GM15510 (cell line): ENCODE results near the gene CTNS.

Source experiments
- POLR2A ChIP-seq: IDR thresholded peaks from 3 replicates; pipeline ENCODE4 v1.6.1; 2011; ENCODE audit warnings: borderline replicate concordance; ENCODE audit not compliant: insufficient read length; ENCODE audit errors: extremely low read depth

Gene CTNS

DNA sequence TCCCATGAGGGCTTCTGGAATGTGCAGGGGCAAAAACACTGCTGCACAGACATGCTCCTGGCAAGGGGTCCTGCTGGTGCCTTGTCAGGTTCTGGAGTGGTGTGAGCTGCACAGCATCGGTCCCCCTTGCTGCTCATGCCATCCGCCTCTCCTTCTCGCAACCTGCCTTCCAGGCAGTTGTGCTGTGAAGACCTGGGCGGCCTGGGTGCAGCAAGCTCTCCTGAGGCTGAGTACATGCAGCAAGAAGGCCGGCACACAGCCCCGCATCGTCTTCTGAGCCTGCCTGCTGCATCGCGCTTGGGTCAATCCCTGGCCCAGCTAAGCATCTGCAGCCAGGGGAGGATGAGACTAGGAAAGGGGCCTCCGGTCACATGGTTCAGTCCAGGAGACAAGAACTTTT, 26.9 kb upstream of the CTNS start:
- TF ChIP-seq POLR2A, result no peak

DNA sequence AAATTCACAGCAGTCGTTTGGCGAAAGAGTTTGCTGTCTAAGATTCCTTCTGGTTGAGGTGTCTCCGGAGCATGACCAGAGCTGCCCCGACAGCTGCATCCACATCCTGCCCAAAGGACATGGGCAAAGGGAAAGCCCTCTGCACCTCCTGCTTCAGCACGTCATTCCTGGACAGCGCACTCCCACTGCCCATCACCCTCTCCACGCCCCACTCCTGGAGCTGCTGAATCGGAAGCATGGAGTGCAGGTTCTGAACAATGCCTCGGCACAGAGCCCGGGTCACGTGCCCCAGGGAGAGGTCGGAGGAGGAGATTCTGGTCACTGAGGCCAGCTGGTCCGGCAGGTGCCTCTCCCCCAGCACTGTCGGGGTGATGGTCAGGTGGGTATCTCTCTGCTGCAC, 26.0 kb upstream of the CTNS start:
- TF ChIP-seq POLR2A, result no peak

DNA sequence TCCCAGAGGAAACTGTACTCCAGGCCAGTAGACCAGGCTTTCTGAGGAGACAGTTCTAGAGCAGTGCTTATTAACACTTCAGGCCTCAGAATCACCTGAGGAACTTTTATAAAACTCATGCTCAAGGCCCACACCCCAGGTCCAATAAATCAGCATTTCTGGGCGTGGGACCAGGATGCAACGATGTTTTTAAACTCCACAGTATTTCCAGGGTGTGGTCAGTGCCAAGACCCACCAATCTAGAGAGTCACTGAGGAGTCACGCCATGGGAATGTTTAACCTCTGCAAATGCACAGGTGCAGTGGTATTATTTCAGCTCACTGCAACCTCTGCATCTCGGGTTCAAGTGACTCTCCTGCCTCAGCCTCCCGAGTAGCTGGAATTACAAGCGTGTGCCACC, 23.4 kb upstream of the CTNS start:
- no peak for TF ChIP-seq POLR2A

DNA sequence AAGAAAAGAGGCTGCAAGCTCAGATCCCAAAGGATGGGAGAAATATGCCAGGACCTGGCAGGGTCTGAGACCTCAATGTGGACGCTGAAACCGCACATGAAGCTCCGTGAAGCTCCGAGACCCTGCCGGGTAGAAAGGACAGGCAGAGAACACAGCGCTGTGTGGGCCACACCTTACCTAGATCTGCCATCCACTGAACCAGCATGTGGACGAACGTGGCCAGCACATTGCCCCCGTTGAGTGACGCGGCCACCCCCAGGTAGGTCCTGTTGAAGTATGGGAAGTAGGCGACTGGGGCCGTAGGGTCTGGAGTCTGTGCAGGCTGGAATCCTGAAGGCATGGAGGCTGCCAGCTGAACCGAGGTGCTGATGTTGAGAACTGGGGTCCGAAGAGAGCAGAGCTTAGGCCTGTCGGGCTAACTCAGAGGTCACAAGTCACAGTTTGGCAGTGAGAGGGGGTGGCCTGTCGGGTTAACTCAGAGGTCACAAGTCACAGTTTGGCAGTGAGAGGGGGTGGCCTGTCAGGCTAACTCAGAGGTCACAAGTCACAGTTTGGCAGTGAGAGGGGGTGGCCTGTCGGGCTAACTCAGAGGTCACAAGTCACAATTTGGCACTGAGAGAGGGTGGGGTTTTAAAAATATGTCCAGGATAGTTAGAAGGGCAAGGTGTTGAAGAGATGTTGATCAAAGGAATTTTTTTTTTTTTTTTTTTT, 21.2 kb upstream of the CTNS start:
- TF ChIP-seq POLR2A, result no peak

DNA sequence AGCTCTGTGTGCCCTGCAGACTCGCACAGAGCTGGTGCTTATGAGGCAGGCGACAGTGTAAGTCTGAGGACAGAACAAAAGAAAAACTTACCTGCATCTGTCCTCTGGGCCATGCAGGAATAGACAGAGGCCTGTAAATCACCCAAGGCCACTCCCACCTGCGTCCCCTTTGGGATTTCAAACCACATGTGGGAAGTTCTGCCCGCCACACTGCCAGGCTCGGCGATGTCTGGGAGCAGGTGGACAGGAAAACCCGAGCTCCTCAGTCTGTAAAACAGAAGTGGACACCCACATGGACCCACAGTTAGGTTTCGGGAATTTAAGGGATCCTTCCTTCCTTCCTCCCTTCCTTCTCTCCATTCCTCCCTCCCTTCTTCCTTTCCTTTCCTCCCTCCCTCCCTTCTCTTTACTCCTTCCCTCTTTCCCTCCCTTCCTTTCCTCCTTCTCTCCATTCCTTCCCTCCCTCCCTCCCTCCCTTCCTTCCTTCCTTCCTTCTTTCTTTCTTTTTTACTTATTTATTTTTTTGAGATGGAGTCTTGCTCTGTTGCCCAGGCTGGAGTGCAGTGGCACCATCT, 15.3 kb upstream of the CTNS start:
- no peak for TF ChIP-seq POLR2A

DNA sequence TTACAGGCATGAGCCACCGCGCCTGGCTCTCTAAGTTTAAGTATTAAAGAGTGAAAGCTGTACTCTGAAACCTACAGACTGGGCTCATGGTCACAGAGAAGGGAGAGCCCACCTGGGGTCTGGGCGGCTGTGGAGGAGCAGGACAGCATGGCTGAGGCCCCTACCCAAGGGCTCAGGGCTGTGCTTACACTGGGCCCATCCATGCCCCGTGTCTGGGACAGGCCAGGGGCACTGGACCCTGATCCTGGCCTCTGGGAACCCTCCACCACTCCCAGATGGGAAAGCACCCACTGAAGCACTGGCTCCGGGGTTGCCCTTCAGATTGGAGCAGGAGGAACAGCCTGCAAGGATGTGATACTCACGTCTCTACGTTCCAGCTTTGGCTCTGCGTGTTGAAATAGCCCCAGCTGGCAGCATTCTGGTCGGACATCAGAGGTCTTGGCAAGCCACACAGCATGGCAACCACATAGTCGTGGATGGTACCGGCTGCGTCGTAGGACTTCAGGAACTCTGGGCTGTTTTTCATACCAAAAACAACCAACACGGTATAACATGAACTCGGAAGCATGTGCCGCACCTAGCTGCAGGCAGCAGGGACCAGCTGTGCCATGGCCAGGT, 13.5 kb upstream of the CTNS start:
- TF ChIP-seq POLR2A, result no peak

DNA sequence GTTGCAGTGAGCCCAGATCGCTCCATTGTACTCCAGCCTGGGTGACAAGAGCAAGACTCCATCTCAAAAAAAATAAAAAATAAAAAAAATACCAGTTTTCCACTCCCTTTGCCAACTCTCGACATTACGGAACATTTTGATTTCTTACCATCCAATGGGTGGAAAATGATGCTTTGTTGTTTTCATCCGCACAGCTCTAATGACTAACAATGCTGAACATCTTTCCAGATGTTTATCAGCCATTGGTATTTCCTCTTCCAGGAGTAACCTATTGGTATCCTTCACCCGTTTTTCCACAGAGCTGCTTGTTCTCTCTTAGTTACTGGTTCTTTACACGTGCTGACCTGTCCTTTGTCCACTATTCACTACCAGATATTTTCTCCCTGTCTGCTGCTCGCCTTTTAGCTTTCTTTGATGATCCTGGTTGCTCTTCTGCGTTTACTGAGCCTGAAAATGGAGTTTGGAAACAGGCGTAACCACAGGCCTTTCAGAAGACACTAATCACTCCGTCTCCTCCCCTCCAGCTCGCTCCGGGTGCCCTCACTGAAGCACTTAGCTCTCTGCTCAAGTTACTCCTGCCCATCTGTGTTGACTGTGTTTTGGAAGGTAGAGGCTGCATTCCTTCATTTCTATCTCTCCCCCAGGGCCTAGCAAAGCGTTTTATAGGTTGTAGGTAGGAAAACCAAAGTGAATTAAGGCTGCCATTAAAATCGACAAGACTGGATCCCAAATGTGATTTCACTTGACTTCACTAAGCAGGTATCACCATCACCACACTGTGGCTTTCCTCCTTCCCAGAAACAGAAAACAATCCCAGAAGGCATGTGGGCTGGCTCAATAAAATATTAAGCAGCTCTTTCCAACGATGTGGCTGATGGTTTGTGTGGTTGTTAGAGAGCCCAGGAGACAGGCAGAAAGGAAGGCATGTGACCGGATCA, 9.5 kb upstream of the CTNS start:
- no peak for TF ChIP-seq POLR2A

DNA sequence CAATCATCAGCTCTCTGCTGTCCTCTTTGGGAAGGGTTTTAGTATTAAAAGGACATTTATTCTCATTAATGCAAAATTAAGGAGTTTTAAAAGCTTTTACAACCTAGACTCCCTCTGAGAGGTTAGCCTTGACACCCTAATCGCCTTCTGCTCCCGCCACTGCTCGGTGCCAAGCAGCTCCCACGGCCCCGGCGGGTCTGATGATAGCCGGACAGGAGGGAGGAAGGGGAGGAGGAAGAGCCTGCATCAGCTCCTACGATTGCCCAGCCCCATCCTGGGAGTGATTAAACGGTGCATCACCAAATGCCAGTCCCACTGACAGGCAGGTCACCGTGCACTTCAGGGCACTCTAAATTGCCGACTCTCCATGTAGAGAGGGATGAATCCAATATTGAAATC, 8.8 kb upstream of the CTNS start:
- TF ChIP-seq POLR2A, result no peak

DNA sequence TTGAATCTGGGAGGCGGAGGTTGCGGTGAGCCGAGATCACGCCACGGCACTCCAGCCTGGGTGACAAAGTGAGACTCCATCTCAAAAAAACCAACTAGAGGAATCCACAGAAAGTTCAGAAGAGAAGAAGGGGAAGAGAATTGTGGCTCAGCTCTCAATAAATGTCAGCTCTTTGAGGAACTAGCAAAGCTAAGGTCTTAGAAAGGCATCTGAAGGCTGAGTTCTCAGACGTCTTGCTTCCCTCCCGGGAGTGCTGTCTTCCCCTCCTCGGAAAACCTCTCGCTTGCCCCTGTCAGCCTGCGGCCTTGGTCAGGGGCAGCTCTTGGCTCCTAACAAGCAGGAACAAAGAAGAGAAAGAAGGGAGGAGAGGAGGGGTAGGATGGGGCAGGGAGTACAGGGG, 5.8 kb upstream of the CTNS start:
- TF ChIP-seq POLR2A, result no peak

DNA sequence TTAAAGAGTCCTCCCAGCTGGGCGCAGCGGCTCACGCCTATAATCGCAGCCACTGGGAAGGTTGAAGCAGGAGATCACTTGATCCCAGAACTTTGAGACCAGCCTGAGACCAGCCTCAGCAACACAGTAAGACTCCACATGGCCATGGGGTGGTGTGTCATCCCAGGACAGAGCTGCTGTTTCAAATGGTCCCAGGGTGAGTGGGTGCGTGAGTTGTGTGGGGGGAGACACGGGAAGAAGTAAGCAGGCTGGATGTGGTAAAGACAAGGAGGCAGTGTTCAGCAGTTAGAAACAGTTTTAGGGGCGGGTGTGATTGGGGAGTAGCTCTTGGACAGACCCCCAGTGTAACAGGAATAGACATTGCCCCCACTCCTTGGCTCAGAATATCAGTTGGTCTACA, 4.3 kb upstream of the CTNS start:
- no peak for TF ChIP-seq POLR2A

DNA sequence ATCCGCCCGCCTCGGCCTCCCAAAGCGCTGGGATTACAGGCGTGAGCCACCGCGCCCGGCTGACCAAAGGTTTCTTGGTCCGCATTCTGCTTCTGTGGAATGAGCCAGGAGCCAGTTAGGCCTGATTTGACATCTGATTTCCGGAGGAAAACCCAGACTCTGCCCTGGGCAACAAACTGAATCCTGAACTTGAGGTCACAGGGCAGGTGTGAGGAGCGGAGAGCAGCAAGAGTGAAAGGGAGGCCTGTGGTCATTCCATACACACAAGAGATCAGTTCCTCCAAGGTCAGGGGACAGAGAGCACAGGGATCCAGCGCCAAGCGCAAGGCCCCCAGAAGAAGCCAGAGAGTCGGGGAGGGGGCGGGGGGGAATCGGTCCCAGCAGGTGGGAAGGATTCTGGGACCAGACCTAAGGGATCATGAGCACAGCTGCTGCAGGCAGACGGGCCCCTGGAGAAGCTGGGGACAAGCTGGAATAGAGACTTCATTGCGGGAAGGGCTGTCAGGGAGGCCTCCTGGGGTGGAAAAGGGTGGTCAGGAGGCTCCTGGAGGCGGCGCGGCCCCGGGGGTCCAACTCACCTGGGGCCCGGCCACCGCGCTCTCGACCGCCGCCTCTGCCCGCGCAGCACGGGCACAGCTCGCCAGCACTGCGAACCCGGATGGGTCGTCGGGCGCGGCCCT, 946 bp upstream of the CTNS start:
- no peak for TF ChIP-seq POLR2A

DNA sequence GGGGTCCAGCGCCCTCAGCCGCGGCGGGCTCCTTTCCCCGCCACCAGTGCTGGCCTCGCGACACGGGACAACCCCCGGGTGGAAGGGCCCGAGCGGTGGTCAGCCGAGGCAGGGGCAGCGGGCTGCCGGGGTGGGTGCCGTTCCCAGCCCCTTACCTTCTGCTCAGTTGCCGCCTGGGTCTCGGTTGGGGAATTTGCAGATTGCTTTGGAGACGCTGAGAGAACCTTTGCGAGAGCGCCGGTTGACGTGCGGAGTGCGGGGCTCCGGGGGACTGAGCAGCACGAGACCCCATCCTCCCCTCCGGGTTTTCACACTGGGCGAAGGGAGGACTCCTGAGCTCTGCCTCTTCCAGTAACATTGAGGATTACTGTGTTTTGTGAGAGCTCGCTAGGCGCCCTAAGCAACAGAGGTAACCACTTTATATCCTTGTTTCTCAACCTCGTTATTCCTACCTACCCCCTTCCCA, 381 bp downstream of the CTNS start:
- no peak for TF ChIP-seq POLR2A

DNA sequence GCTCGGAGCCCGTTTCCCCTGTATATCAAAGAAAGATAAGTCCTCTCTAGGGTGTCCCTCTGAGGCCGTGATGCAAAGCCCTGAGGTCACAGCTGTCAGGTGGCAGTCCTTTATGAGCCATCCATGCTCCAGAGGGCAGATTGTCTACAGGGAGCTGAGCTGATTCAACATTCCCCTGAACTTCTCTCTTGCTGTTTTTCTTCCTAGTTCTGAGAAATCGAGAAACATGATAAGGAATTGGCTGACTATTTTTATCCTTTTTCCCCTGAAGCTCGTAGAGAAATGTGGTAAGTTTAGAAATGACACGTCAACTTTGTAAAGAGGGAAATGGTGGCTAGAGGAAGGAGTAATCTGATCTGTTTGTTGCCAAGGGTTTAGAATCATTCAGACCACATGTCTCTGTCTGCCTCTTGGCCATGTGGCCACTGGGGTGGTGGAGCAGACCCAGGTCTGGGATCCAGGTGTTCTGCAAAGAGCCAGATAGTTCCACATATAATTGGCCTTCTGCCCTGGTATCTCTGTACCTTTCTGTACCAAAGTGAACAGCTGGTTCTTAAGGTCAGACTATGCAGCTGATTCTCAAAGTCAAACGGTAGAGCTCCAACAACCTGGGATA, 3.5 kb downstream of the CTNS start:
- TF ChIP-seq POLR2A, result no peak

DNA sequence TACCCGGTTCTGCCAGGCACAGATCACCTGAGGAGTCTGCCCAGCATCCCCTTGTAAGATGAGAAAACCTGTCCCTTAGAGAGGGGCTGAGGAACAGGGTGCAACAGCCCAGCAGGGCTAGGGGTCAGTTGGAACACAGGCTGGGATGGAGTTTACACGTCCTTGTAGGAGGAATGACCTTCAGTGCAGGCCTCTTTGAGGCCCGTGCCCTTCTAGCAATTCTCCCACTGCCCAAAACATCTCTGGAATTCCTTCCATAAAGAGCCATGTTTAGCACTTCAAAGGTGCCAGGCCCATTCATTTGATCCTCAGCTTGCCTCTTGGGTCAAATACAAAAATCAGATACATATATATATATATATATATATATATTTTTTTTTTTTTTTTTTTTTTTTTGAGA, 4.5 kb downstream of the CTNS start:
- no peak for TF ChIP-seq POLR2A

DNA sequence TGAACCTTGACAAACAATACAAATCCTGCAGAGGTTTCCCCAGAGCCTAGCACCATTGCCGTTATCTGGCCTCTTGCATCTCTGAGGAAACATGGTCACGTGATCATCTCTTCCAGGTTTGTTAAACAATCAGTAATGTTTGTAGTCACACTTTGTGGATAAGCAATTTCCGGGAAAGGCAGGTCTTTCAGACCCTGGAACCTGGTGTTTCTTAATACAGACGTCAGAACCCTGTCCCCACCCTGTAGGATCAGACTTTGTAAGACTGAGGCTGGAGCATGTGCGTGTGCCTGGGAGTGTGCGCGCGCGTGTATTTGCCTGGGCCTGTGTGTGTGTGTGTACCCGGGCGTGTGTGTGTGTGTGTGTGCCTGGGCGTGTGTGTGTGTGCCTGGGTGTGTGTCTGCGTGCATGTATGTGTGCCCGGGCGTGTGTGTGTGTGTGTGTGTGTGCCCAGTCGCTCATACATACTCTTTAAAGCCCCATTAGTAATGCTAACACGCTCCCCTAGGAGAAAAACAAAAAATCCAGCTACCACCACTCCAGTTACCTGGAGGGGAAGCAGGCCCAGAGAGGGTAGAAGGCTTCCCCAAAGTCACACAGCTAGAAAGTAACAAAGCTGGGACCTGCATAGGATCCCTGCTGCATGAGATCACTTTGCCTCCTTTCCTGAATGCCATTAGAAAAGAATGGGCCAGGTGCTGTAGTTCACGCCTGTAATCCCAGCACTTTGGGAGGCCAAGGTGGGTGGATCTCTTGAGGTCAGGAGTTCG, 5.3 kb downstream of the CTNS start:
- no peak for TF ChIP-seq POLR2A
